GM03348 (cell line): ENCODE data around the gene NAPA.

Experiments
- DNase-seq: peaks from one replicate; pipeline ENCODE4 v3.0.0; 2012; ENCODE audit warnings: low spot score

Gene NAPA

DNA sequence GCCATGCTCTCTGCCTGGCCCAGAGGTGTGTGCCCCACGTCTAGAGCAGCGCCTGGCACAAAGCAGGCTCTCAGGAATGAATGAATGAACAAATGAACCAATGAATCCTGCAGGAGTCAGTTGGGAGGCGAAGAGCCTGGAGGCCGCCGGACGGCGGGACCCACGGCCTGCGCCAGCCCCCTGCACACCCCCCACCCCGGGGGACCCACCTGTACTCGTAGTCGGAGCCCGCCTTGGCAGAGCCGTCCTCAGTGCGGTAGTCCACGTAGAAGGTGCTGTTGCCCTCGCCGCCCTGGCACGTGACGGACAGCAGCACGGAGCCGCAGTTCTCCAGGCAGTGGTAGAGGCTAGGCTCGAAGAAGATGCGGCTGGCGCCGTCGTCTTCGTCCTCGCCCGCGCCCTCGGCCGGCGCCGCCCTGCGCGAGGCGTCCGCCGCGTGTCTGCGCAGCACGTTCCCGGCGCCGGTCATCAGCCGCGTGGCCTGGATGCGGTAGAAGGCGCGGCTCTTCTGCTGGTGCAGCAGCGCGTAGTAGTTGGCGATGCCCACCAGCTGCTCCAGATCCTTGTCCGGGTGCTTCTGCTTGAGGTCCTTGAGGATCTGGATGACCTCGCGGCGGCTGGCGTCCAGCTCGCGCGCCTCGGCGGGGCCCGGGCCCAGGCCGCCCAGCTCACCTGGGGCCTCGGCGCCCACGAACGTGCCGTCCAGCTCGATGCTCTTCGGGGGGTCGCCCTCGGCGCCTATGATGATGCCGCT is 58.0 kb downstream of the NAPA start:
- DNase-seq, result no peak

DNA sequence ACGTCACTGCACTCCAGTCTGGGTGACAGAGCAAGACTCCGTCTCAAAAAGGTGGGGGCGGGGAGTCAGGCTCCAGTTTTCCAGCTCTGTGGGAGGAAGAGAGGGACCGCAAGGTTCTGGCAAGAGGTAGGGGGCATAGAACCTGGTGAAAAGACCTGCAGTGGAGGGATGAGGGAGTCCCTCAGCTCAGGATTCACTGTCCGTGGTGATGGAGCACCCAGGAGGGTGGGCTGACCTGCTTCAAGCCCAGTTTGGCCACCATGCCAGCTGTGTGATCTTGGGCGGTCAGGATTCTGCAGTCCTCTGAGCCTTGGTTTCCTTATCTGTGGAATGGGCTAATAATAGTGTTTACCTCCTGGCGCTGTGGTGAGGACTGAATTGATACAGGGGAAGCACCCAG is 64.4 kb downstream of the NAPA start:
- no peak for DNase-seq

DNA sequence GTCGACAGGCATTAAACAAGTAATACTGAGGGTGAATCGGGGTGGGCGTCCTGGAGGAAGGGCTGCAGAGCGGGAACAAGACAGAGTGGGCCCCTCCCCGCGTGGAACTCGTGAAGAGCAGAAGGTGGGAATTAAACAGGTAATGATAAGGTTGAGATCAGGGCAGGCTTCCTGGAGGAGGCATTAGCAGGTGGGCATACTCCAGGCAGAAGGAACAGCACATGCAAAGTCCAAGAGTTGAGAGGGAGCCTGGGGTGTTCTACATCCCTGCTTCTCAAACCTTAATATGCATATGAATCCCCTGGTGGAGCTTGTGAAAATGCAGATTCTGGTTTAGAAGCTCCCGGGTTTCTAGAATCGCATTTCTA is 66.5 kb downstream of the NAPA start:
- DNase-seq, result no peak

DNA sequence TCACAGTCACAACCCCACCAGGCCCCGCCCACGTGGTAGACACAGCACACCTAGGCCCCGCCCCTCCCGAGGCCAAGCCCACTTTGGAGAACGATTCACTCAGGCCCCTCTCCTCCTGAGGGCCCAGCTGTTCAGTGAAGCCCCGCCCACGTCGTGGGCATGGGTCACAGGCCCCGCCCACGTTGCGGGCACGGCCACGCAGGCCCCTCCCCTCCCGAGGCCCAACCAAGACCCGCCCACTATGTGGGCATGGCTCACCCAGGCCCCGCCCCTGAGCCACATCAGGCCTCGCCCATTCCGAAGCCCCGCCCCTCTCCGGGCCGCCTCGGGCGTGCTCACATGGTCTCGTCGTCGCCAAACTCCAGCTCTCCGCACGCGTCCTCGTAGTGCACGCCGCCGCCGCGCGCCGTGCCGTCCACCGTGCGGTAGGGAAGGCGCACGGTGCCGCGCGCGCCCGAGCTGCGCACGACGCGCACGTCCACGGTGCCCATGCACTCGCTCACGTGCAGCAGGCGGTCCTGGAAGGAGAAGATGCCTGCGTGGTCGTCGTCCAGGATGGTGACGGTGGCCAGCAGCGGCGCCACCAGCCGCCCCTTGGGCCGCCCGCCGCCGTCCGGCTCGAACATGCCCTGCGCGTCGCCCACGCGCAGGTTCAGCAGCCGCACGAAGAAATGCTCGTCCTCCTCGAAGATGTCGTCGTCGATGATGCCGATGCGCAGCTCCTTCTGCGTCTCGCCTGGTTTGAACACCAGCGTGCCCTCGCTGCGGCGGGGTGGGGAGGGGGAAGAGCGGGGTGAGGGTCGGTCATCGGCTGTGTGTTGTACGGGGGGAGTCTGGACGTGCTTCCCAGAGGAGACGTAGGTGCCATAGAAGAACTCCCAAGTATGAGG is 67.1 kb downstream of the NAPA start:
- DNase-seq, result peak; percentile 70

DNA sequence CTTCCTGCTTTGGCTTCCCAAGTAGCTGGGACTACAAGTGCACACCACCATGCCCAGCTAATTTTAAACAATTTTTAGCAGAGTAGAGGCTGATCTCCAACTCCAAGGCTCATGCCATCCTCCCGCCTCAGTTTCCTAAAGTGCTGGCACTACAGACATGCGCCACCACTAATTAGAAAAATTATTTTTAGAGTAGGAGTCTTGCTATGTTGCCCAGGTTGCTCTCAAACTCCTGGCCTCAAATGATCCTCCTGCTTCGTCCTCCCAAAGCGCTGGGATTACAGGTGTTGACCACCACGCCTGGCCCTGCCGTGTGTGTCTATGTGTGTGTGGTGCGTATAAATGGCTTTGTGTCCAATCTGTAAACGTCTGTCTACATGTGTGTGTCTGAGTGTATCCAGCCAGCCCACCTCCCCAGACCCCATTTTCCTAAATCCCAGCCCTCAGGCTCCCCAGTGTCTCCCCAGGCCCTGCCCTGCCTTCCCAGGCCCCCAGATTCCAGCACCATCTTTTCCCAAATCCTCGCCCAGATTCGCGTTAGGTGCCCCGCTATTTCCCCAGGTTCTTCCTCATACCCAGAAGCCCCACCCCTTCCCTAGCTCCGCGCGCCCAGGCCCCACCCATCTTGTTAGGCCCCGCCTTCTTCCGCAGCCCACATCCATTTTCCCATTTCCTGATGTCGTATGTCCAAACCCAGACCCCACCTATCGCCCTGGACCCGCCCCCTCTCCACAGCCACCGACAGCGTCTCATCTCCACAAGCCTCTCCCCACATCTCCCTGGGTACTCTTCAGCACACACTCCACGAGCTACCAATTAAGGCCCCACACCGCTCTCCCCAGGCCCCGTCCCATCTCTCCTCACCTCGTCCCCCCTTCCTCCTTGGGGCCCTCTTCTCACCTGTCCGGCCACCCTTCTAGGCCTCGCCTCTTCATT is 68.1 kb downstream of the NAPA start:
- DNase-seq, result no peak

DNA sequence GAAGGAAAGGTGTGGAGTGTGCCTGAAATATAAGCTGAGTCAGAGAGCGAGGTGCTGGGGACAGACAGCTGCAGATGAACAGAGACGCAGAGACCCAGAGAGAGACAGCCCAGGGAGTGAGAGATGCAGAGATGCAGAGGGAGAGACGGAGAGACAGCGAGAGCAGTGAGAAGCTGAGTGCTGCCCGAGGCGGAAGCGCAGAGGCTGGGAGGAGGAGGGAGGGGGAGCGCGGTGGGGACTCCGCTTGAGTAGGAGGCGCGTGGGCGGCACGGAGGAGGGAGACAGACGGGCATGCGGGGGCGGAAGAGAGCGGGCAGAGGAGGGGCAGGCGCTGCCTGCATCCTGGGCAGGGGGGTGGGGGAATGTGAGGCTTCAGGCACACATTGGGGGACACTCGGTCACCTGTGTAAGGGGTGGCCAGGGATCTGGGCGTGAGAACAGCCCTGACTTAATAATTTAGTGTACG is 68.9 kb downstream of the NAPA start:
- DNase-seq, result no peak

DNA sequence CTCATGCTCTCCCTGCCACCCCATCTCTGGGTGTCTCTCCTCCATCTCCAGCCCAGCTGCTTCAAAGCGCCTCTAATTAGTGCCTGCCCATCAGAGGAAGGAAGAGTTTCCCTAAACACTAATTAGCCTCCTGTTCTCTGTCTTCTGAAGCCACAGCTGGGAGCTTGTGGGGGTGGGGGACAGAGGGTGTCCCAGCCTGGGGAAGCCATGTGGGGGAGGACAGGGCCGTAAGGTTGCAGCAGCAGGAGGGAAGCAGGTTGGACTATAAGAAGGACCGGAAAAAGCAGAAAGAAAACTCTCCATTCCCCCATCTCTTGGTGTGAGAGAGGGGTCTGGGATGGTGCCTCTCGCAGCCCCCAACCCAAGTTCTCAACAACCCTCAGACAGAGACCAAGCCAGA is 69.3 kb downstream of the NAPA start:
- DNase-seq, result no peak

DNA sequence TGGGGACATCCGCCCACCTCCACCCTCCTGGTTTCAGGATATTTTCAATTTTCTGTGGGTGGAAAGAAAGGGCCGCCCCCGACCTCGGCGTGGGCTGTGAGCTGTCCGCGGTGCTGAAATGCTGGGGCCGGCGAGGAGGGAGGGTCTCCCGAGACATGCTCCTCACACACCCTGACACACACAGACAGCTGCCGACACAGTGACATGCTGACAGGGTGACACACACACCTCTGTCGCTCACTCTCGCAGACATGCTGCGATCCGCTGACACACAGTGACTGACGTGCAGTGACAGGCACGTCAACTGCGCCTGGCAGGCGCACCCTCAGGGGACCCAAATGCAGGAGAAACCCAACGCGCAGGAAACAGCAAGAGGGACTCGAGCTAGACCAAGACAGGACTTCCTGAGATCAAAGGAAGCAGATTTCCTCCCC is 70.5 kb downstream of the NAPA start:
- no peak for DNase-seq

DNA sequence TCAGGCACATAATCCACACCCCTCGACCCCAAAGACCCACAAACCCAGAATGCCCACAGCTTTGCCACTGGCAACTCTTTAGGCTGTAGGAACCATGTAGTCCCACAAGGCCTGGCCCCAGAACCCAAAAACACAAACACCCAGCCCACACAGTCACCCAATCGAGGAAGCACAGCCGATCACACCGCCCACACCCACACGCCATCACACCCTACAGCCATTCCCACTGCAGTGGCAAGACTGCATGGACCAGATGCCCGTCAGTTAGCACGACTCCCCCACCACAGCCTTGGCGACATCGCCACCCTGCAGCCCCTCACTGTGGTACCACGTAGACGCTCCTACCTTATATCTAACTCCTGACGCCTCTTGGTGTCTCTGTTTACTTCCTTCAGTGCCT is 71.5 kb downstream of the NAPA start:
- DNase-seq, result no peak

DNA sequence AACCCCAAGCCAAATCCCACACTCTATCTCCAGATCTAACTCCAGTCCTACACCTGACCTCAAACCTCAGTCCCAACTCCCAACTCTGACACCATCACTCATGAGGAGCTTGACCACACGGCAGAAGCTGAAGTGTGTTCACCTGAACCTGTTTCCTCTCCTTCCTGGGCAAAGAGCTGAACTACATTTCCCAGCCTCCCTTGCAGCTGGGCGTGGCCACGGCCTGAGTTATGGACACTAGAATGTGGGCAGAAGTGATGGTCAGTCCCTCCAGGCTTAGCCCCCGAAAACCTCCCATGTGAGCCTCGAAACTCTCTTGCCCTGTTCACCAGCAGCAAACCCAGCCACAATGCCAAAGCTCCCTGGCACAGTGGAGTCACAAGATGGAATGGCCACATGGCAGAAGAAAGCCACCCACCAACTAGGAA is 76.1 kb downstream of the NAPA start:
- no peak for DNase-seq
